SK-N-MC (cell line): ENCODE results near the gene SAMM50.

ENCODE experiments used
- EZH2 ChIP-seq: fragments of 200-600 bp; sonication (generic); IDR thresholded peaks from one replicate; pipeline ENCODE4 v1.6.1; 2017; ENCODE audit warnings: antibody characterized with exemption
- FOXP2 ChIP-seq: optimal IDR thresholded peaks from 2 replicates; pipeline ENCODE3; 2011; ENCODE audit warnings: mild to moderate bottlenecking, moderate library complexity; ENCODE audit not compliant: insufficient read depth; ENCODE audit errors: extremely low read length, control extremely low read depth
- POLR2AphosphoS5 ChIP-seq: IDR thresholded peaks from 2 replicates; pipeline ENCODE4 v1.6.1; 2012; ENCODE audit warnings: mild to moderate bottlenecking, low read depth, low read length, borderline replicate concordance

- TF ChIP-seq POLR2AphosphoS5, result no peak
- TF ChIP-seq EZH2, result no peak
- no peak for TF ChIP-seq FOXP2
Observed at GRCh38 chr22:43957871-43958270, 2.6 kb downstream of the SAMM50 start.
